Neural cell (in vitro differentiated cells): ENCODE measurements around the gene SGIP1. TPM values are rescaled to one million over a fixed set of nuclear protein-coding genes. Genes with fewer than 3 reads are reported as not detected.

Experiments
- H2AFZ ChIP-seq: fragments of 200-600, 300-800 bp; sonication (generic), shearing (Covaris generic); 2 replicates; pipeline ENCODE4 v1.6.0; 2014; ENCODE audit warnings: low read depth, mild to moderate bottlenecking, antibody characterized with exemption, low read length, moderate library complexity
- H3F3A ChIP-seq: fragments of 200-600 bp; shearing (Covaris generic); 2 replicates; pipeline ENCODE4 v1.6.1; 2016; ENCODE audit warnings: mild to moderate bottlenecking, moderate library complexity, mixed read lengths, antibody characterized with exemption, low read length; ENCODE audit not compliant: insufficient read depth, poor library complexity, severe bottlenecking
- H3K27ac ChIP-seq: fragments of 200-600, 300-800 bp; sonication (generic), shearing (Covaris generic); 2 replicates; pipeline ENCODE4 v1.5.1; 2014; ENCODE audit warnings: mild to moderate bottlenecking, low read length, moderate library complexity
- H3K27me3 ChIP-seq: fragments of 300-800, 200-600 bp; sonication (generic), shearing (Covaris generic); 2 replicates; pipeline ENCODE4 v1.6.0; 2014; ENCODE audit warnings: mild to moderate bottlenecking, low read depth, low read length, moderate library complexity; ENCODE audit not compliant: insufficient read depth
- H3K36me3 ChIP-seq: fragments of 300-800, 200-600 bp; sonication (generic), shearing (Covaris generic); 2 replicates; pipeline ENCODE4 v1.5.1; 2014; ENCODE audit warnings: mild to moderate bottlenecking, antibody characterized with exemption, low read length, moderate library complexity; ENCODE audit not compliant: insufficient read depth
- H3K4me2 ChIP-seq: fragments of 300-800, 200-600 bp; sonication (generic), shearing (Covaris generic); 2 replicates; pipeline ENCODE4 v1.6.0; 2014; ENCODE audit warnings: mild to moderate bottlenecking, low read length
- H3K4me3 ChIP-seq: fragments of 300-800, 200-600 bp; sonication (generic), shearing (Covaris generic); 2 replicates; pipeline ENCODE4 v1.5.1; 2014; ENCODE audit warnings: mild to moderate bottlenecking, low read length, moderate library complexity
- H3K79me2 ChIP-seq: fragments of 200-600 bp; shearing (Covaris generic); replicated peaks from 2 replicates; pipeline ENCODE4 v1.6.0; 2014; ENCODE audit warnings: mild to moderate bottlenecking, low read length, moderate library complexity; ENCODE audit not compliant: insufficient read depth
- H3K9ac ChIP-seq: fragments of 300-800, 200-600 bp; sonication (generic), shearing (Covaris generic); 2 replicates; pipeline ENCODE4 v1.6.1; 2016; ENCODE audit warnings: mild to moderate bottlenecking, low read length, mixed read lengths
- H3K9me2 ChIP-seq: fragments of 200-600 bp; shearing (Covaris generic); 2 replicates; pipeline ENCODE4 v1.6.1; 2016; ENCODE audit warnings: mild to moderate bottlenecking, low read length, mixed read lengths; ENCODE audit not compliant: insufficient read depth
- H3K9me3 ChIP-seq: fragments of 200-600, 300-800 bp; sonication (generic), shearing (Covaris generic); 2 replicates; pipeline ENCODE4 v1.6.1; 2016; ENCODE audit warnings: mild to moderate bottlenecking, mixed run types, low read length, moderate library complexity, mixed read lengths
- H4K20me1 ChIP-seq: fragments of 200-600 bp; shearing (Covaris generic); 2 replicates; pipeline ENCODE4 v1.6.1; 2016; ENCODE audit warnings: mild to moderate bottlenecking, mixed run types; ENCODE audit not compliant: insufficient read depth
- EP300 ChIP-seq: fragments of 450-650 bp; conservative IDR thresholded peaks from 2 replicates; pipeline ENCODE4 v1.6.1; 2014; ENCODE audit warnings: antibody characterized with exemption, mild to moderate bottlenecking, moderate library complexity; ENCODE audit not compliant: poor library complexity, severe bottlenecking
- EZH2 ChIP-seq: fragments of 200-600, 300-800 bp; shearing (Covaris generic), sonication (generic); IDR thresholded peaks from 2 replicates; pipeline ENCODE4 v1.6.1; 2014; ENCODE audit warnings: antibody characterized with exemption, low read length, borderline replicate concordance, mild to moderate bottlenecking; ENCODE audit not compliant: insufficient read depth, poor library complexity, severe bottlenecking
- MXI1 ChIP-seq: fragments of 450-650 bp; conservative IDR thresholded peaks from 2 replicates; pipeline ENCODE4 v1.6.1; 2014; ENCODE audit warnings: antibody characterized with exemption, mild to moderate bottlenecking; ENCODE audit not compliant: poor library complexity, severe bottlenecking
- POLR2AphosphoS5 ChIP-seq: IDR thresholded peaks from 2 replicates; pipeline ENCODE4 v1.6.1; 2012
- RAD21 ChIP-seq: fragments of 450-650 bp; conservative IDR thresholded peaks from 2 replicates; pipeline ENCODE4 v1.6.1; 2014; ENCODE audit warnings: antibody characterized with exemption, mild to moderate bottlenecking, moderate library complexity
- SMC3 ChIP-seq: fragments of 450-650 bp; conservative IDR thresholded peaks from 2 replicates; pipeline ENCODE4 v1.6.1; 2014; ENCODE audit warnings: antibody characterized with exemption, mild to moderate bottlenecking, moderate library complexity; ENCODE audit not compliant: poor library complexity
- TAF1 ChIP-seq: IDR thresholded peaks from 2 replicates; pipeline ENCODE4 v1.6.1; 2012; ENCODE audit warnings: low read depth
- polyA plus RNA-seq: library from polyadenylated mRNA; depleted of rRNA; stranded (reverse); fragments of >200 nt; gene quantifications from 2 replicates; pipeline ENCODE4 v1.2.3, GENCODE V29; 2014
- TF ChIP-seq, protein P1 (sequence below): IDR thresholded peaks from 2 replicates; pipeline ENCODE4 v1.6.1; 2012; ENCODE audit warnings: borderline replicate concordance
- TF ChIP-seq, protein P2 (sequence below): fragments of 450-650 bp; IDR thresholded peaks from 2 replicates; pipeline ENCODE4 v1.5.1; 2014; ENCODE audit warnings: antibody characterized with exemption, mild to moderate bottlenecking, moderate library complexity; ENCODE audit not compliant: poor library complexity, severe bottlenecking

SGIP1 gene
- polyA plus RNA-seq, 1 donor from 2014 or later, result 50.5 TPM

DNA sequence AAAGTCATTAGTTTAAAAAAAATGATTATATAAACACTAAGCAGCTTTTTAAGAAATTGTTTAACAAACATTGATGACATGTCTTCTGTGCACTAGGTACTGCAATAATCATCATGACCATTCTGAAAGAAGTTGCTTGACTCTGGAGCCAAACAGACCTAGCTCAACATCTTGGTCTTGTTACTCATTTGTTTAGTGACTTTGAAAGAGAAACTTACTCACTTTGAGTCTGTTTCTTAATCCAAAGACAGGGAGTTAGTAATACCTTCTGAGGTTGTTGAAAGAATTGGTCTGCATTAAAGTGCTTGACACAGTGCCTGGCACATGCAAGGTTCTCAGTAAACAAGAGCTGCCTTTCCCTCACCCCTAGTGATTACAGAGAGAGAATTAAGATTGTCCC, 84.4 kb downstream of the SGIP1 start:
- Histone ChIP-seq H3K36me3 (no peaks in the 10 kb centered on the region), H3K4me2 (no peak overlapping the region), H3K27ac (no peak overlapping the region), H3F3A (no peaks in the 10 kb centered on the region), H3K9me2 (no peaks in the 10 kb centered on the region), H4K20me1 (no peaks in the 10 kb centered on the region), H3K4me3 (no peak overlapping the region), H3K9ac (no peak overlapping the region), H3K79me2 (no peaks in the 10 kb centered on the region), H3K9me3 (no peaks in the 10 kb centered on the region), H3K27me3 (no peaks in the 10 kb centered on the region), H2AFZ (no peak overlapping the region)
- TF ChIP-seq RAD21 (no peak), EZH2 (no peak), MXI1 (no peak), SMC3 (no peak), POLR2AphosphoS5 (no peak), TAF1 (no peak), EP300 (no peak)
- TF ChIP-seq, protein P1, sequence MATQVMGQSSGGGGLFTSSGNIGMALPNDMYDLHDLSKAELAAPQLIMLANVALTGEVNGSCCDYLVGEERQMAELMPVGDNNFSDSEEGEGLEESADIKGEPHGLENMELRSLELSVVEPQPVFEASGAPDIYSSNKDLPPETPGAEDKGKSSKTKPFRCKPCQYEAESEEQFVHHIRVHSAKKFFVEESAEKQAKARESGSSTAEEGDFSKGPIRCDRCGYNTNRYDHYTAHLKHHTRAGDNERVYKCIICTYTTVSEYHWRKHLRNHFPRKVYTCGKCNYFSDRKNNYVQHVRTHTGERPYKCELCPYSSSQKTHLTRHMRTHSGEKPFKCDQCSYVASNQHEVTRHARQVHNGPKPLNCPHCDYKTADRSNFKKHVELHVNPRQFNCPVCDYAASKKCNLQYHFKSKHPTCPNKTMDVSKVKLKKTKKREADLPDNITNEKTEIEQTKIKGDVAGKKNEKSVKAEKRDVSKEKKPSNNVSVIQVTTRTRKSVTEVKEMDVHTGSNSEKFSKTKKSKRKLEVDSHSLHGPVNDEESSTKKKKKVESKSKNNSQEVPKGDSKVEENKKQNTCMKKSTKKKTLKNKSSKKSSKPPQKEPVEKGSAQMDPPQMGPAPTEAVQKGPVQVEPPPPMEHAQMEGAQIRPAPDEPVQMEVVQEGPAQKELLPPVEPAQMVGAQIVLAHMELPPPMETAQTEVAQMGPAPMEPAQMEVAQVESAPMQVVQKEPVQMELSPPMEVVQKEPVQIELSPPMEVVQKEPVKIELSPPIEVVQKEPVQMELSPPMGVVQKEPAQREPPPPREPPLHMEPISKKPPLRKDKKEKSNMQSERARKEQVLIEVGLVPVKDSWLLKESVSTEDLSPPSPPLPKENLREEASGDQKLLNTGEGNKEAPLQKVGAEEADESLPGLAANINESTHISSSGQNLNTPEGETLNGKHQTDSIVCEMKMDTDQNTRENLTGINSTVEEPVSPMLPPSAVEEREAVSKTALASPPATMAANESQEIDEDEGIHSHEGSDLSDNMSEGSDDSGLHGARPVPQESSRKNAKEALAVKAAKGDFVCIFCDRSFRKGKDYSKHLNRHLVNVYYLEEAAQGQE, result no peak
- TF ChIP-seq, protein P2, sequence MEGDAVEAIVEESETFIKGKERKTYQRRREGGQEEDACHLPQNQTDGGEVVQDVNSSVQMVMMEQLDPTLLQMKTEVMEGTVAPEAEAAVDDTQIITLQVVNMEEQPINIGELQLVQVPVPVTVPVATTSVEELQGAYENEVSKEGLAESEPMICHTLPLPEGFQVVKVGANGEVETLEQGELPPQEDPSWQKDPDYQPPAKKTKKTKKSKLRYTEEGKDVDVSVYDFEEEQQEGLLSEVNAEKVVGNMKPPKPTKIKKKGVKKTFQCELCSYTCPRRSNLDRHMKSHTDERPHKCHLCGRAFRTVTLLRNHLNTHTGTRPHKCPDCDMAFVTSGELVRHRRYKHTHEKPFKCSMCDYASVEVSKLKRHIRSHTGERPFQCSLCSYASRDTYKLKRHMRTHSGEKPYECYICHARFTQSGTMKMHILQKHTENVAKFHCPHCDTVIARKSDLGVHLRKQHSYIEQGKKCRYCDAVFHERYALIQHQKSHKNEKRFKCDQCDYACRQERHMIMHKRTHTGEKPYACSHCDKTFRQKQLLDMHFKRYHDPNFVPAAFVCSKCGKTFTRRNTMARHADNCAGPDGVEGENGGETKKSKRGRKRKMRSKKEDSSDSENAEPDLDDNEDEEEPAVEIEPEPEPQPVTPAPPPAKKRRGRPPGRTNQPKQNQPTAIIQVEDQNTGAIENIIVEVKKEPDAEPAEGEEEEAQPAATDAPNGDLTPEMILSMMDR, result no peak

DNA sequence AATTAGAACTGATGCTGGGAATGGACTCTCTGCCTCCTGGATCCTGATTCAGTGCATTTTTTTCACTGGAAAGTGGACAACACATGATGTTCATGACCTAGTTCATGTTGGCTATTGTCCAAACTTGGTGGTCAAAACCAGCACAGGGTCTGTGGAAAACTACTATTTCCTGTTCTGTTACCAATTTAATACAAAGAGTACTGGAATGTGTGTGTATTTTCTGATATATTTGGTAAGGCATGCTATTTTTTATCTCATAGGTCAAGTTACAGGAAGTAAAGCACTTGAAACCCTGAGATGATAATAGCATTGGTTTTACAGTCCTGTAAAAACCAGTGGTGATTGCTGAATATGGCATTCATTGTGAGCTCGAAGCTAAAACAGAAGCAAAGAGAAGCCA, 89.9 kb downstream of the SGIP1 start:
- H3K27ac ChIP-seq, result no peak overlapping the region
- H4K20me1 ChIP-seq, result no peaks in the 10 kb centered on the region
- H3K9me3 ChIP-seq, result no peaks in the 10 kb centered on the region
- no peak overlapping the region for H3K9ac ChIP-seq
- H3K4me2 ChIP-seq, result no peak overlapping the region
- no peak overlapping the region for H3K4me3 ChIP-seq
- no peak overlapping the region for H2AFZ ChIP-seq
- H3K27me3 ChIP-seq, result no peaks in the 10 kb centered on the region
- no peaks in the 10 kb centered on the region for H3K79me2 ChIP-seq
- H3K36me3 ChIP-seq, result peaks cover 12% of the 10 kb centered on the region
- H3K9me2 ChIP-seq, result no peaks in the 10 kb centered on the region
- TF ChIP-seq MXI1 (no peak), TAF1 (no peak), SMC3 (no peak), POLR2AphosphoS5 (no peak)
- TF ChIP-seq, protein P2, result no peak
- H3F3A ChIP-seq, result no peaks in the 10 kb centered on the region
